WI38 (cell line): Measurements from ENCODE around the gene PALM3.

ENCODE experiments used
- H3K4me3 ChIP-seq: 2 replicates; pipeline ENCODE4 v1.5.1; 2011; ENCODE audit warnings: low read depth, mild to moderate bottlenecking, control low read depth, low read length
- CTCF ChIP-seq: IDR thresholded peaks from 2 replicates; pipeline ENCODE4 v1.5.1; 2012; ENCODE audit warnings: low read depth, mild to moderate bottlenecking, control low read depth, low read length

PALM3 gene, protein sequence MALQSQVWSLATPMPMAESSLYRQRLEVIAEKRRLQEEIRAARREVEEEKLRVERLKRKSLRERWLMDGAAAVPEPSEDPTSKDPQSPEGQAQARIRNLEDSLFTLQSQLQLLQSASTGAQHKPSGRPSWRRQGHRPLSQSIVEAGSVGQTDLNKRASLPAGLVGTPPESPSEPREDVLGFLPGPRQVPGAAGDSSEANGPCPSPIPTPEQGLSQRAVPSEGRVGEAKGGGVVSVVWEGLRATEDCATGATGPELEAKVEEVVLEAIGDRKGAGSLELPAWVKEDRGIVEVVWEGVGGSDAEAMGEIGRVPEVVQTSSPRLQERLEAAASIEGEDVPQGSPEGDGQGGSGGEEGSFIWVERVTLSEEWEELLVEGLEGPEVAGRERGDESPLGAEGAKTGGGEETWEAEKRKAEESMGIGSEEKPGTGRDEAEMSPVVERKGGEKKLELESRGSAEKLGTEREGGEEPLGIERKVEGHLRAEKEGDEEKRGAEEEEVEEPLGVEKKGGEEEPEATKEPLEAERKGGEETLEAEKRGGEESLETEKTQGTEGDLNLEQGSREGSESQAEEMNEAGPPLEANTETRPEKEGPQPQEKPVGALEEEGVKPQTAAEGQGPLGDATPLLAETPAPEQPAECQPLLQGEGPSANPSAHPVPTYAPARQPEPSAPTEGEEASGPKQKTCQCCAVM

GRCh38 chr19:14061751-14062557, at the start of gene PALM3:
TSS of gene PALM3 (minus strand) at chr19:14062076. CDS start at chr19:14061980, 96 bp downstream.
- H3K4me3 ChIP-seq, result no peak within 1 kb of the TSS

GRCh38 chr19:14111486-14111885, 49.6 kb upstream of the PALM3 start:
- H3K4me3 ChIP-seq, result no peak overlapping the region
- TF ChIP-seq CTCF, result no peak

More at GRCh38 chr19:14061751-14062557, at the start of gene PALM3:
- no peak for TF ChIP-seq CTCF

- no peak for TF ChIP-seq CTCF
- H3K4me3 ChIP-seq, result no peak overlapping the region
Observed at GRCh38 chr19:14110650-14111049, 48.8 kb upstream of the PALM3 start.

DNA sequence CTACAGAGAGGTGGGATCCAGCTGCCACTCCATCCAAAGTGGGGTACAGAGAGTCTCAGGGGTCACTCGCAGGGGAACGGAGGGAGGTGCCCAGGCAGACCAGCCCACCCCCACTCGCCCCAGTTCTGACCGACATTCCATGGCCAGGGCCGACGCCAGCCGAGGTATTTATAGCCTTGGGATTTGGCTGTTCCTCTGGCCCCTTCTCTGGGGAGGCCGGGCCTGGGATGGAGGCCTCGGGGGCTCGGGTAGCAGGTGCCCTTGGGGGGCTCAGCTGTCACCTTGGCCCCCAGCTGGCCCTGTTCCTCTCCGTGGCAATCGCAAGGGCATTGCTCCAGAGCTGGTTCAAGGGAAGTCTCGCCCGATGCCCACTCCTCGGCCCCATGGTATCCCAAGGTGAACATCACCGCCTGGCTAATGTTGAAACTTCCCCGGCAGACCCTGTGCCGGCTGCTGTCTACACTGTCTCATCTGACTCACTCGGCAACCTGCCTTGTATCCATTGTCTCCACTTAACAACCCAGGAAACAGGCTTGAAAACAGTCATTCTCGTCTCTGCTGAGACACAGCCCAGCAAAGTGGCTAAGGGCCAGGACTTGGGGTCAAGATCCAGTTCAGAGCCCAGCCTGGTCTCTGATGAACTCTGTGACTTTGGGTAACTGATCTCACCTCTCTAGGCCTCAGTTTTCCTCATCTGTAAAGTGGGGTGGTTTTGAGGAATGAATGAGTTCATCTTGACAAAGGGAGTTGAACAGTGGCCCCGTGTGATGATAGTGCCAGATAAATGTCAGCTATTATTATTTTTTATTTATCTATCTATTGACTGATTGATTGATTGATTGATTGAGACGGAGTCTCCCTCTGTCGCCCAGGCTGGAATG, 45.9 kb upstream of the PALM3 start:
- H3K4me3 ChIP-seq, result no peak overlapping the region
- no peak for TF ChIP-seq CTCF

GRCh38 chr19:14106840-14107239, 45.0 kb upstream of the PALM3 start:
- no peak for TF ChIP-seq CTCF
- no peak overlapping the region for H3K4me3 ChIP-seq

DNA sequence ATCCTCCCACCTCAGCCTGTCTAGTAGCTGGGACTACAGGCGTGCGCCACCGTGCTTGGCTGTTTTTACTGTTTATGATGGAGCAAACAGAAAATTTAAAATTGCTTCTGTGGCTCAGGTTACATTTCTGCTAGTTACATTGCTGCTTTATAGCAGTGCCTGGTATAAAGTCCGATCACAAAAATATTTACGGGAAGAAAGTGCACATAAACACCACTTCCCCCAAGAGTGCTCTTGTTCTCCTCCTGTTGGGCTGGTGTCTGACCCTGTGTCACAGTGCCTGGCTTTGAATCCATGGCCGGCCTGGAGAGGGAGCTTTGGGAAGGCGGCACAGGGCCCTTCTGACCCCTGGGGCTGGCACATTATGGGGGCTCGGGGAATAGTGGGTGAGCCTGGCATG, 43.8 kb upstream of the PALM3 start:
- no peak overlapping the region for H3K4me3 ChIP-seq
- TF ChIP-seq CTCF, result no peak
